Mesendoderm (in vitro differentiated cells): ENCODE results near the gene TMEM72.

Source experiments
- DNase-seq: peaks from one replicate; pipeline ENCODE4 v3.0.0; 2013
- H2AK5ac ChIP-seq: 2 replicates; pipeline ENCODE4 v1.6.1; 2013; ENCODE audit warnings: low read length, inconsistent platforms
- H2BK120ac ChIP-seq: 2 replicates; pipeline ENCODE4 v1.6.1; 2013; ENCODE audit warnings: low read depth, mild to moderate bottlenecking, low read length, moderate library complexity, mixed read lengths
- H2BK15ac ChIP-seq: replicated peaks from 2 replicates; pipeline ENCODE4 v1.6.1; 2013; ENCODE audit warnings: low read depth, mild to moderate bottlenecking, moderate library complexity
- H2BK5ac ChIP-seq: 2 replicates; pipeline ENCODE4 v1.6.1; 2013; ENCODE audit warnings: low read length, inconsistent platforms
- H3K18ac ChIP-seq: 2 replicates; pipeline ENCODE4 v1.6.1; 2013; ENCODE audit warnings: mild to moderate bottlenecking, low read length, mixed read lengths
- H3K23ac ChIP-seq: one replicate; pipeline ENCODE4 v1.6.1; 2013; ENCODE audit warnings: low read length
- H3K27ac ChIP-seq: 2 replicates; pipeline ENCODE4 v1.5.1; 2013; ENCODE audit warnings: low read depth, mild to moderate bottlenecking, inconsistent platforms, low read length, moderate library complexity
- H3K27me3 ChIP-seq: 2 replicates; pipeline ENCODE4 v1.6.1; 2013; ENCODE audit warnings: low read length, control low read depth, mild to moderate bottlenecking, inconsistent platforms; ENCODE audit not compliant: insufficient read depth, poor library complexity
- H3K36me3 ChIP-seq: 2 replicates; pipeline ENCODE4 v1.6.1; 2013; ENCODE audit warnings: low read length, inconsistent platforms; ENCODE audit not compliant: control insufficient read depth, insufficient read depth
- H3K4ac ChIP-seq: one replicate; pipeline ENCODE4 v1.6.1; 2013; ENCODE audit warnings: low read depth, mild to moderate bottlenecking, low read length, moderate library complexity
- H3K4me1 ChIP-seq: 2 replicates; pipeline ENCODE4 v1.6.1; 2013; ENCODE audit warnings: low read depth, low read length, inconsistent platforms; ENCODE audit not compliant: control insufficient read depth
- H3K4me2 ChIP-seq: 2 replicates; pipeline ENCODE4 v1.6.1; 2013; ENCODE audit warnings: low read length
- H3K4me3 ChIP-seq: 2 replicates; pipeline ENCODE4 v1.5.1; 2013; ENCODE audit warnings: mild to moderate bottlenecking, low read length
- H3K56ac ChIP-seq: one replicate; pipeline ENCODE4 v1.6.1; 2013; ENCODE audit warnings: low read length
- H3K79me1 ChIP-seq: 2 replicates; pipeline ENCODE4 v1.6.1; 2013; ENCODE audit warnings: low read length, inconsistent platforms
- H3K79me2 ChIP-seq: 2 replicates; pipeline ENCODE4 v1.6.1; 2013; ENCODE audit warnings: mild to moderate bottlenecking, low read length; ENCODE audit not compliant: control insufficient read depth, insufficient read depth
- H3K9ac ChIP-seq: 2 replicates; pipeline ENCODE4 v1.6.1; 2013; ENCODE audit warnings: low read length, inconsistent platforms
- H4K5ac ChIP-seq: one replicate; pipeline ENCODE4 v1.6.1; 2013; ENCODE audit warnings: low read length
- H4K8ac ChIP-seq: one replicate; pipeline ENCODE4 v1.6.1; 2013; ENCODE audit warnings: low read depth, mild to moderate bottlenecking, control low read depth, low read length, moderate library complexity
- WGBS: extraction: QIAGEN DNeasy Blood & Tissue Kit; methylation state at CpG from one replicate; pipeline ENCODE4 v1.1.7; 2013; ENCODE audit warnings: low lambda C conversion rate, missing lambda C conversion rate; ENCODE audit not compliant: insufficient coverage; ENCODE audit errors: extremely low coverage; 5-methylcytosine and 5-hydroxymethylcytosine counted together

The TMEM72 gene

GRCh38 chr10:44975431-44976331, 64.5 kb downstream of the TMEM72 start:
- H3K4ac ChIP-seq, result no peak overlapping the region

GRCh38 chr10:44976352-44977198, 65.4 kb downstream of the TMEM72 start:
- peaks cover 17% of the 10 kb centered on the region for H3K4me1 ChIP-seq

More at GRCh38 chr10:44975431-44976331, 64.5 kb downstream of the TMEM72 start:
- H3K4me2 ChIP-seq, result peak overlapping the region; percentile 9
- H3K9ac ChIP-seq, result no peak overlapping the region
- H4K8ac ChIP-seq, result no peak overlapping the region
- H3K56ac ChIP-seq, result peak overlapping the region; percentile 58
- peak overlapping the region; percentile 68 for H3K27ac ChIP-seq
- no peak overlapping the region for H2BK15ac ChIP-seq
- H2BK5ac ChIP-seq, result no peak overlapping the region
- H3K36me3 ChIP-seq, result no peaks in the 10 kb centered on the region
- no peak overlapping the region for H3K4me3 ChIP-seq
- no peak overlapping the region for H3K23ac ChIP-seq
- H3K27me3 ChIP-seq, result no peaks in the 10 kb centered on the region
- H2AK5ac ChIP-seq, result no peak overlapping the region
- H2BK120ac ChIP-seq, result no peak overlapping the region
- peaks cover 17% of the 10 kb centered on the region for H3K4me1 ChIP-seq
- no peaks in the 10 kb centered on the region for H3K79me1 ChIP-seq
- WGBS, result no CpG with 5 or more reads among the region's 10 CpGs
- H3K79me2 ChIP-seq, result no peaks in the 10 kb centered on the region
- DNase-seq, result peak; percentile 90
- H3K18ac ChIP-seq, result no peak overlapping the region
- no peak overlapping the region for H4K5ac ChIP-seq

GRCh38 chr10:44977287-44978212, 66.4 kb downstream of the TMEM72 start:
- H3K79me2 ChIP-seq, result no peaks in the 10 kb centered on the region
- no peak overlapping the region for H2BK120ac ChIP-seq
- no peak for DNase-seq
- H3K9ac ChIP-seq, result no peak overlapping the region
- no peak overlapping the region for H2BK5ac ChIP-seq
- no peaks in the 10 kb centered on the region for H3K79me1 ChIP-seq
- no peaks in the 10 kb centered on the region for H3K36me3 ChIP-seq
- H4K5ac ChIP-seq, result no peak overlapping the region
- no peak overlapping the region for H3K18ac ChIP-seq
- WGBS, result no CpG with 5 or more reads among the region's 25 CpGs
- H2BK15ac ChIP-seq, result no peak overlapping the region
- no peak overlapping the region for H2AK5ac ChIP-seq
- H3K23ac ChIP-seq, result no peak overlapping the region
- no peak overlapping the region for H3K4me2 ChIP-seq
- no peak overlapping the region for H3K27ac ChIP-seq
- peaks cover 17% of the 10 kb centered on the region for H3K4me1 ChIP-seq
- no peak overlapping the region for H3K4me3 ChIP-seq
- H3K56ac ChIP-seq, result no peak overlapping the region
- H3K4ac ChIP-seq, result peak overlapping the region; percentile 42
- H4K8ac ChIP-seq, result no peak overlapping the region
- no peaks in the 10 kb centered on the region for H3K27me3 ChIP-seq

More at GRCh38 chr10:44976352-44977198, 65.4 kb downstream of the TMEM72 start:
- no peak overlapping the region for H3K27ac ChIP-seq
- H3K4ac ChIP-seq, result no peak overlapping the region
- H4K8ac ChIP-seq, result no peak overlapping the region
- no peak overlapping the region for H2BK5ac ChIP-seq
- WGBS, result no CpG with 5 or more reads among the region's 9 CpGs
- no peaks in the 10 kb centered on the region for H3K27me3 ChIP-seq
- DNase-seq, result no peak
- H3K9ac ChIP-seq, result no peak overlapping the region
- no peak overlapping the region for H3K4me2 ChIP-seq
- no peak overlapping the region for H3K18ac ChIP-seq
- H3K56ac ChIP-seq, result no peak overlapping the region
- no peak overlapping the region for H4K5ac ChIP-seq
- H3K79me2 ChIP-seq, result no peaks in the 10 kb centered on the region
- H2BK15ac ChIP-seq, result peak overlapping the region; percentile 0
- H2BK120ac ChIP-seq, result no peak overlapping the region
- no peaks in the 10 kb centered on the region for H3K79me1 ChIP-seq
- H3K36me3 ChIP-seq, result no peaks in the 10 kb centered on the region
- no peak overlapping the region for H3K4me3 ChIP-seq
- H2AK5ac ChIP-seq, result peak overlapping the region; percentile 53
- no peak overlapping the region for H3K23ac ChIP-seq

- H2AK5ac ChIP-seq, result no peak overlapping the region
Measured at GRCh38 chr10:44978213-44978569, 67.1 kb downstream of the TMEM72 start.

GRCh38 chr10:44978570-44979280, 67.6 kb downstream of the TMEM72 start, which contains the start of gene DEPP1:
DEPP1 (minus strand) TSS chr10:44978809; CDS start chr10:44978030, 779 bp downstream.
- Histone ChIP-seq H4K8ac (no peak within 1 kb of the TSS), H3K9ac (peak within 1 kb of the TSS; percentile 14), H3K36me3 (no peaks in the 10 kb centered on the region), H3K4me3 (no peak within 1 kb of the TSS), H2BK15ac (no peak within 1 kb of the TSS), H3K23ac (peak within 1 kb of the TSS; percentile 75), H3K79me2 (no peaks in the 10 kb centered on the region), H3K56ac (peak within 1 kb of the TSS; percentile 76), H3K79me1 (no peaks in the 10 kb centered on the region), H3K4me1 (peaks cover 12% of the 10 kb centered on the region), H3K27me3 (no peaks in the 10 kb centered on the region), H2BK5ac (no peak within 1 kb of the TSS), H3K27ac (no peak within 1 kb of the TSS), H3K4me2 (no peak within 1 kb of the TSS), H2BK120ac (no peak within 1 kb of the TSS), H2AK5ac (peak within 1 kb of the TSS; percentile 33), H4K5ac (no peak within 1 kb of the TSS), H3K18ac (peak within 1 kb of the TSS; percentile 47), H3K4ac (peak within 1 kb of the TSS; percentile 42)
- peak; percentile 94 for DNase-seq
- WGBS, result no CpG with 5 or more reads among the region's 12 CpGs

More at GRCh38 chr10:44978213-44978569, 67.1 kb downstream of the TMEM72 start:
- no peak overlapping the region for H2BK15ac ChIP-seq
- no peak overlapping the region for H3K9ac ChIP-seq
- H3K36me3 ChIP-seq, result no peaks in the 10 kb centered on the region
- H3K4me2 ChIP-seq, result no peak overlapping the region
- H3K79me2 ChIP-seq, result no peaks in the 10 kb centered on the region
- no CpG with 5 or more reads among the region's 4 CpGs for WGBS
- no peak overlapping the region for H2BK120ac ChIP-seq
- peak overlapping the region; percentile 47 for H3K18ac ChIP-seq
- DNase-seq, result no peak
- no peaks in the 10 kb centered on the region for H3K27me3 ChIP-seq
- H3K79me1 ChIP-seq, result no peaks in the 10 kb centered on the region
- H2BK5ac ChIP-seq, result no peak overlapping the region
- H4K8ac ChIP-seq, result no peak overlapping the region
- H4K5ac ChIP-seq, result no peak overlapping the region
- no peak overlapping the region for H3K23ac ChIP-seq
- no peak overlapping the region for H3K4me3 ChIP-seq
- H3K27ac ChIP-seq, result no peak overlapping the region
- no peak overlapping the region for H3K4ac ChIP-seq
- no peak overlapping the region for H3K56ac ChIP-seq
- H3K4me1 ChIP-seq, result peaks cover 15% of the 10 kb centered on the region
